Stimulated activated CD4-positive, alpha-beta T cell treated with anti-CD3 and anti-CD28 coated beads, TNF-alpha, amount 100 ng/mL, for 4 hours (primary cell): ENCODE measurements around the gene FALEC.

Experiments used
- DNase-seq, 3 experiments: peaks; one replicate each; pipeline ENCODE4 v3.0.0-alpha.2; 2020; ENCODE audit warnings: low read depth in 3 of 3

The FALEC gene

GRCh38 chr1:150515328-150516049 is at the start of gene FALEC:
FALEC (plus strand) TSS chr1:150515752.
- peak; percentile 79 to 86 (median 84) for DNase-seq

GRCh38 chr1:150466964-150467363 is 48.6 kb upstream of the FALEC start:
- DNase-seq = no peak

GRCh38 chr1:150469291-150469690 is 46.3 kb upstream of the FALEC start:
- no peak for DNase-seq

- DNase-seq = no peak
Measured at GRCh38 chr1:150472601-150473200, 42.9 kb upstream of the FALEC start.

GRCh38 chr1:150473659-150474058 is 41.9 kb upstream of the FALEC start:
- no peak for DNase-seq

GRCh38 chr1:150474869-150475268 is 40.7 kb upstream of the FALEC start:
- no peak for DNase-seq

- no peak for DNase-seq
Measured at GRCh38 chr1:150476754-150477153, 38.8 kb upstream of the FALEC start.

- DNase-seq = no peak
Measured at GRCh38 chr1:150477320-150477719, 38.2 kb upstream of the FALEC start.

- no peak for DNase-seq
Measured at GRCh38 chr1:150477733-150478132, 37.8 kb upstream of the FALEC start.

GRCh38 chr1:150479370-150479769 is 36.2 kb upstream of the FALEC start:
- no peak for DNase-seq

GRCh38 chr1:150479927-150480352 is 35.6 kb upstream of the FALEC start:
- no peak for DNase-seq

- DNase-seq = no peak
Measured at GRCh38 chr1:150484431-150484830, 31.1 kb upstream of the FALEC start.

- no peak for DNase-seq
Measured at GRCh38 chr1:150484861-150485260, 30.7 kb upstream of the FALEC start.

- peak; percentile 71 to 91 (median 89) for DNase-seq
Measured at GRCh38 chr1:150486966-150487762, 28.4 kb upstream of the FALEC start, which contains the start of gene TARS2. TARS2 (plus strand) TSS chr1:150487419; CDS start chr1:150487451, 32 bp downstream.

- DNase-seq = no peak
Measured at GRCh38 chr1:150487763-150488115, 27.8 kb upstream of the FALEC start.

GRCh38 chr1:150493175-150493574 is 22.4 kb upstream of the FALEC start:
- no peak for DNase-seq

- no peak for DNase-seq
Measured at GRCh38 chr1:150498342-150498741, 17.2 kb upstream of the FALEC start.

- DNase-seq = no peak
Measured at GRCh38 chr1:150505431-150505830, 10.1 kb upstream of the FALEC start.

GRCh38 chr1:150507912-150508864 is 7.4 kb upstream of the FALEC start, which contains the start of gene ECM1:
ECM1 (plus strand) TSS chr1:150508109; CDS start chr1:150508210, 101 bp downstream.
- DNase-seq = no peak

- no peak for DNase-seq
Measured at GRCh38 chr1:150508982-150509381, 6.6 kb upstream of the FALEC start.

GRCh38 chr1:150511551-150511950 is 4.0 kb upstream of the FALEC start:
- no peak for DNase-seq
